NCI-H146 treated with DMSO at 0.1 percent for 48 hours (cell line): ENCODE measurements around the gene COX14.
A peak's percentile ranks its signal among the peaks of the same experiment; 100 is the strongest.
"Not testable (repeated sequence)": the region's sequence is repeated elsewhere in the genome, so short reads cannot be mapped to it uniquely, and the experiment has no call there.

Experiments
- DNase-seq: peaks from one replicate; lab custom pipeline; 2025; ENCODE audit not compliant: unreplicated experiment; lab: John Stamatoyannopoulos, UW

COX14 gene

GRCh38 chr12:50151047-50151687 lies 39.1 kb downstream of the COX14 start:
- no peak for DNase-seq

GRCh38 chr12:50154947-50155346 lies 42.9 kb downstream of the COX14 start:
- not testable (repeated sequence) for DNase-seq

GRCh38 chr12:50156641-50157040 lies 44.6 kb downstream of the COX14 start:
- no peak for DNase-seq

GRCh38 chr12:50157259-50157658 lies 45.2 kb downstream of the COX14 start:
- no peak for DNase-seq

GRCh38 chr12:50160643-50161042 lies 48.6 kb downstream of the COX14 start:
- no peak for DNase-seq

- no peak for DNase-seq
Observed at GRCh38 chr12:50162230-50162629, 50.2 kb downstream of the COX14 start.

- no peak for DNase-seq
Observed at GRCh38 chr12:50164963-50165362, 52.9 kb downstream of the COX14 start.

DNA sequence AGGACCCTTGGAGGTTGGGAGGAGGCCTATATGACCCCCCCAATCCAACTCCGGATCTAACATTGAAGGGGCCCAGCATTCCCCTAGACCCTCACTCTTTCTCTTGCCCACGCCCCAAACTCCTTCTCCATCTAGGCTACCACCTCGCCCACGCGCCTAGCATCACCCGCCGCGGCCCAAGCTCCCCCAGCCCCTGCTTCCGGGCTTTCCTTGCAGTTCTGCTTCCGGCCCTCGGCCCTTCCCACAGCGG lies 54.7 kb downstream of the COX14 start:
- peak; percentile 73 for DNase-seq

- DNase-seq = peak; percentile 99
Observed at GRCh38 chr12:50167049-50167828, 55.2 kb downstream of the COX14 start, which contains the start of gene CERS5. Gene CERS5, minus strand, starts transcription at chr12:50167369. Its CDS starts 72 bp downstream, at chr12:50167297.
